ENCODE data around the gene HMGCS2. TPM values are rescaled to one million over a fixed set of nuclear protein-coding genes. Genes with fewer than 3 reads are reported as not detected.

The HMGCS2 gene
- total and polyA plus RNA-seq, 4 donors = 297 to 944 (median 841) TPM

- H3K9me3 ChIP-seq (ENCODE audit: control insufficient read depth in 4 of 4, low read length in 3 of 4) = no peaks in the 10 kb centered on the region
- H3K27ac ChIP-seq (ENCODE audit: low read depth in 1 of 2, low read length in 2 of 2) = no peak overlapping the region
- peaks cover 0 to 12% (median 6%) of the 10 kb centered on the region in 4 donors for H3K36me3 ChIP-seq (ENCODE audit: control insufficient read depth in 4 of 4, insufficient read depth in 3 of 4, low read depth in 1 of 4, low read length in 3 of 4)
- TF ChIP-seq ATF3 (IDR thresholded peaks at IDR 0.05) = no peak
- peak in 1 of 2 donors; percentile 7 for TF ChIP-seq RAD21 (IDR thresholded peaks at IDR 0.05)
- TF ChIP-seq GABPA (IDR thresholded peaks at IDR 0.05 in 1 of 2, conservative IDR thresholded peaks at IDR 0.05 in 1 of 2) = no peak
- peak; percentile 28 to 37 for TF ChIP-seq HNF4A (conservative IDR thresholded peaks at IDR 0.05)
- TF ChIP-seq FOXA2 (IDR thresholded peaks at IDR 0.05) = no peak
- H3K9ac ChIP-seq (ENCODE audit: low read depth in 1 of 2, low read length in 2 of 2) = no peak overlapping the region
- WGBS = 48% methylated on average over 7 of the region's 7 CpGs
- DNase-seq (ENCODE audit: low spot score) = no peak
- H3K4me3 ChIP-seq (ENCODE audit: low read depth in 1 of 3, low read length in 3 of 3) = no peak overlapping the region
- H3K4me1 ChIP-seq (ENCODE audit: control insufficient read depth in 4 of 4, insufficient read depth in 4 of 4, low read length in 3 of 4) = peaks cover 0 to 37% (median 25%) of the 10 kb centered on the region in 4 donors
- H3K27me3 ChIP-seq (ENCODE audit: control insufficient read depth in 4 of 4, insufficient read depth in 4 of 4, low read length in 3 of 4) = no peaks in the 10 kb centered on the region
Observed at GRCh38 chr1:119742202-119742601, 26.5 kb downstream of the HMGCS2 start.

- no peak overlapping the region for H3K9ac ChIP-seq (ENCODE audit: low read depth in 1 of 2, low read length in 2 of 2)
- H3K27ac ChIP-seq (ENCODE audit: low read depth in 1 of 2, low read length in 2 of 2) = peak overlapping the region in 1 of 2 donors; percentile 7
- 94% methylated on average over 13 of the region's 13 CpGs for WGBS
- H3K27me3 ChIP-seq (ENCODE audit: control insufficient read depth in 4 of 4, insufficient read depth in 4 of 4, low read length in 3 of 4) = no peaks in the 10 kb centered on the region
- no peaks in the 10 kb centered on the region for H3K9me3 ChIP-seq (ENCODE audit: control insufficient read depth in 4 of 4, low read length in 3 of 4)
- H3K36me3 ChIP-seq (ENCODE audit: control insufficient read depth in 4 of 4, insufficient read depth in 3 of 4, low read depth in 1 of 4, low read length in 3 of 4) = peaks cover 0 to 19% (median 11%) of the 10 kb centered on the region in 4 donors
- no peak overlapping the region for H3K4me3 ChIP-seq (ENCODE audit: low read depth in 1 of 3, low read length in 3 of 3)
- TF ChIP-seq YY1 (IDR thresholded peaks at IDR 0.05) = no peak
- no peak for TF ChIP-seq TAF1 (conservative IDR thresholded peaks at IDR 0.05)
- no peak for TF ChIP-seq SP1 (IDR thresholded peaks at IDR 0.05)
- no peak for TF ChIP-seq GABPA (IDR thresholded peaks at IDR 0.05 in 1 of 2, conservative IDR thresholded peaks at IDR 0.05 in 1 of 2)
- TF ChIP-seq MAX (IDR thresholded peaks at IDR 0.05) = no peak
- TF ChIP-seq FOXA1 (IDR thresholded peaks at IDR 0.05) = no peak
- TF ChIP-seq REST (IDR thresholded peaks at IDR 0.05) = no peak
- TF ChIP-seq JUND (IDR thresholded peaks at IDR 0.05) = no peak
- TF ChIP-seq CTCF (IDR thresholded peaks at IDR 0.05; ENCODE audit: low read depth, low read length, missing input control) = no peak
- no peak for TF ChIP-seq ATF3 (IDR thresholded peaks at IDR 0.05)
- no peak for TF ChIP-seq EGR1 (IDR thresholded peaks at IDR 0.05; ENCODE audit: low read depth in 2 of 2)
- peaks cover 0 to 45% (median 26%) of the 10 kb centered on the region in 4 donors for H3K4me1 ChIP-seq (ENCODE audit: control insufficient read depth in 4 of 4, insufficient read depth in 4 of 4, low read length in 3 of 4)
- DNase-seq (ENCODE audit: low spot score) = no peak
Observed at GRCh38 chr1:119740896-119741780, 27.6 kb downstream of the HMGCS2 start.
